H1 (cell line): Measurements from ENCODE around the gene NPFFR2. TPM values are rescaled to one million over a fixed set of nuclear protein-coding genes. Genes with fewer than 3 reads are reported as not detected.
A peak's percentile ranks its signal among the peaks of the same experiment; 100 is the strongest.

Experiments
- CTCF ChIA-PET: fragments of 300-600 bp; sonication (Branson Sonifier 250); formaldehyde crosslinking; loops from one replicate; lab custom pipeline; 2021; ENCODE audit not compliant: partially characterized antibody; lab: Charles Lee
- POLR2A ChIA-PET: fragments of 300-600 bp; sonication (Branson Sonifier 250); formaldehyde crosslinking; loops from one replicate; lab custom pipeline; 2021; ENCODE audit warnings: inconsistent platforms; ENCODE audit not compliant: partially characterized antibody; lab: Charles Lee
- DNase-seq, 2 experiments: peaks; one replicate each; pipeline versions ENCODE4 v3.0.0 to v3.0.0-alpha.2; 2010 to 2022; ENCODE audit warnings: low spot score in 2 of 2, low read depth in 1 of 2, mixed read lengths in 1 of 2
- FAIRE-seq: peaks from 2 replicates; lab custom pipeline; 2011; peaks lifted over from hg19 to GRCh38; lab: Jason Lieb, UNC
- H2AFZ ChIP-seq: 2 replicates; pipeline ENCODE4 v1.8.1; 2012; ENCODE audit warnings: low read length, inconsistent platforms
- H2AK5ac ChIP-seq: 2 replicates; pipeline ENCODE4 v1.6.1; 2013; ENCODE audit warnings: low read depth, low read length
- H2BK120ac ChIP-seq: replicated peaks from 2 replicates; pipeline ENCODE3; 2013; ENCODE audit warnings: low read depth, low read length, inconsistent platforms
- H2BK12ac ChIP-seq: 2 replicates; pipeline ENCODE4 v1.6.1; 2013; ENCODE audit warnings: low read depth, low read length
- H2BK15ac ChIP-seq: 2 replicates; pipeline ENCODE4 v1.6.1; 2013; ENCODE audit warnings: low read length
- H2BK20ac ChIP-seq: 2 replicates; pipeline ENCODE4 v1.6.1; 2013; ENCODE audit warnings: low read length
- H2BK5ac ChIP-seq: 2 replicates; pipeline ENCODE4 v1.6.1; 2013; ENCODE audit warnings: low read depth, low read length
- H3K14ac ChIP-seq: 2 replicates; pipeline ENCODE4 v1.6.1; 2013; ENCODE audit warnings: inconsistent platforms; ENCODE audit not compliant: insufficient read length
- H3K18ac ChIP-seq: 2 replicates; pipeline ENCODE4 v1.6.1; 2013; ENCODE audit warnings: low read length; ENCODE audit errors: extremely low read depth
- H3K23ac ChIP-seq: 2 replicates; pipeline ENCODE4 v1.6.1; 2013; ENCODE audit warnings: inconsistent platforms; ENCODE audit not compliant: insufficient read length
- H3K23me2 ChIP-seq: 2 replicates; pipeline ENCODE4 v1.6.1; 2013; ENCODE audit warnings: low read depth, low read length
- H3K27ac ChIP-seq: 2 replicates; pipeline ENCODE4 v1.6.1; 2011; ENCODE audit warnings: low read depth, low read length, inconsistent platforms
- H3K27me3 ChIP-seq, 4 experiments: replicated peaks in 1 of 4; 1 replicate in 1 of 4; 2 replicates in 3 of 4; pipeline versions ENCODE4 v1.6.1 to v1.8.1; 2011 to 2013; ENCODE audit warnings: low read length in 3 of 4, mild to moderate bottlenecking in 3 of 4, inconsistent platforms in 2 of 4, mixed read lengths in 2 of 4, moderate library complexity in 1 of 4; ENCODE audit not compliant: control insufficient read depth in 3 of 4, insufficient read depth in 3 of 4; ENCODE audit errors: extremely low read depth in 1 of 4
- H3K36me3 ChIP-seq, 4 experiments: 2 replicates each; pipeline versions ENCODE4 v1.6.1 to v1.8.1; 2011 to 2013; ENCODE audit warnings: mild to moderate bottlenecking in 4 of 4, low read length in 3 of 4, moderate library complexity in 2 of 4, control low read depth in 1 of 4, inconsistent platforms in 1 of 4; ENCODE audit not compliant: insufficient read depth in 4 of 4, control insufficient read depth in 2 of 4
- H3K4ac ChIP-seq: replicated peaks from 2 replicates; pipeline ENCODE3; 2013; ENCODE audit warnings: low read length, low read depth, mixed read lengths, inconsistent platforms; ENCODE audit not compliant: insufficient read length
- H3K4me1 ChIP-seq, 4 experiments: replicated peaks in 1 of 4; 1 replicate in 1 of 4; 2 replicates in 3 of 4; pipeline versions ENCODE4 v1.6.1 to v1.8.1; 2011 to 2013; ENCODE audit warnings: low read length in 3 of 4, inconsistent platforms in 2 of 4, mixed read lengths in 1 of 4; ENCODE audit not compliant: insufficient read depth in 4 of 4, control insufficient read depth in 3 of 4
- H3K4me2 ChIP-seq, 2 experiments: 2 replicates each; pipeline versions ENCODE4 v1.6.1 to v1.8.1; 2011 to 2013; ENCODE audit warnings: low read depth in 2 of 2, low read length in 2 of 2, control low read depth in 1 of 2, inconsistent platforms in 1 of 2, mild to moderate bottlenecking in 1 of 2; ENCODE audit not compliant: insufficient read depth in 1 of 2
- H3K4me3 ChIP-seq, 4 experiments: fragments of 200-600, 300-600 bp in 1 of 4; sonication (generic), shearing (Covaris generic), sonication (Bioruptor Twin) in 1 of 4; 2 replicates each; pipeline versions ENCODE4 v1.5.1 to v1.8.1; 2011 to 2016; ENCODE audit warnings: low read length in 4 of 4, low read depth in 3 of 4, control low read depth in 2 of 4, inconsistent platforms in 2 of 4, mild to moderate bottlenecking in 2 of 4, mixed read lengths in 1 of 4, moderate library complexity in 1 of 4; ENCODE audit not compliant: insufficient read depth in 2 of 4; ENCODE audit errors: extremely low read depth in 1 of 4
- H3K56ac ChIP-seq: replicated peaks from 2 replicates; pipeline ENCODE3; 2013; ENCODE audit warnings: low read depth, mild to moderate bottlenecking, mixed read lengths, low read length, inconsistent platforms; ENCODE audit not compliant: insufficient read length
- H3K79me1 ChIP-seq: 2 replicates; pipeline ENCODE4 v1.6.1; 2013; ENCODE audit warnings: low read depth, low read length, control low read depth
- H3K79me2 ChIP-seq, 2 experiments: 2 replicates each; pipeline versions ENCODE4 v1.6.1 to v1.8.1; 2012 to 2013; ENCODE audit warnings: low read length in 2 of 2, mild to moderate bottlenecking in 2 of 2, inconsistent platforms in 1 of 2; ENCODE audit not compliant: insufficient read depth in 2 of 2, control insufficient read depth in 1 of 2
- H3K9ac ChIP-seq, 4 experiments: replicated peaks in 1 of 4; 1 replicate in 1 of 4; 2 replicates in 3 of 4; pipeline versions ENCODE4 v1.6.1 to v1.8.1; 2011 to 2013; ENCODE audit warnings: low read depth in 3 of 4, low read length in 3 of 4, control low read depth in 2 of 4, mild to moderate bottlenecking in 2 of 4, moderate library complexity in 2 of 4, inconsistent platforms in 1 of 4; ENCODE audit errors: extremely low read depth in 1 of 4
- H3K9me3 ChIP-seq, 2 experiments: 2 replicates each; pipeline versions ENCODE4 v1.6.1 to v1.8.1; 2012 to 2013; ENCODE audit warnings: mild to moderate bottlenecking in 2 of 2, moderate library complexity in 2 of 2, control low read depth in 1 of 2, inconsistent platforms in 1 of 2, low read depth in 1 of 2, low read length in 1 of 2, mixed read lengths in 1 of 2; ENCODE audit not compliant: insufficient read depth in 2 of 2
- H4K20me1 ChIP-seq, 2 experiments: replicated peaks in 1 of 2; 2 replicates each; pipeline versions ENCODE3 to v1.8.1; 2011 to 2013; ENCODE audit warnings: inconsistent platforms in 2 of 2, low read length in 2 of 2, mild to moderate bottlenecking in 1 of 2; ENCODE audit not compliant: insufficient read depth in 2 of 2, control insufficient read depth in 1 of 2
- H4K5ac ChIP-seq: 2 replicates; pipeline ENCODE4 v1.6.1; 2013; ENCODE audit warnings: low read length, low read depth, mixed read lengths, inconsistent platforms; ENCODE audit not compliant: insufficient read length
- H4K8ac ChIP-seq: 2 replicates; pipeline ENCODE4 v1.8.0; 2013; ENCODE audit warnings: mild to moderate bottlenecking, moderate library complexity, low read length, inconsistent platforms; ENCODE audit not compliant: insufficient read depth; ENCODE audit errors: extremely low read depth
- H4K91ac ChIP-seq: replicated peaks from 2 replicates; pipeline ENCODE3; 2013; ENCODE audit warnings: low read length, mixed read lengths, inconsistent platforms; ENCODE audit not compliant: insufficient read length
- BACH1 ChIP-seq: IDR thresholded peaks from 2 replicates; pipeline ENCODE4 v1.6.1; 2012; ENCODE audit warnings: low read length, improper control_type of control experiment
- FOSL1 ChIP-seq: IDR thresholded peaks from 2 replicates; pipeline ENCODE4 v1.6.1; 2011; ENCODE audit warnings: mild to moderate bottlenecking, low read depth, low read length, moderate library complexity; ENCODE audit not compliant: insufficient read depth
- RXRA ChIP-seq: IDR thresholded peaks from 2 replicates; pipeline ENCODE4 v1.6.1; 2011; ENCODE audit warnings: low read depth, mild to moderate bottlenecking, low read length, moderate library complexity; ENCODE audit not compliant: insufficient read depth
- SAP30 ChIP-seq: fragments of 300-600 bp; sonication (generic); IDR thresholded peaks from 2 replicates; pipeline ENCODE4 v1.7.1; 2012; ENCODE audit warnings: low read length, moderate library complexity, mild to moderate bottlenecking, inconsistent platforms; ENCODE audit not compliant: insufficient read depth, insufficient replicate concordance
- SIRT6 ChIP-seq: IDR thresholded peaks from one replicate; pipeline ENCODE4 v1.7.1; 2012; ENCODE audit warnings: low read length, inconsistent platforms
- WGBS, 2 experiments: shearing (Covaris generic) in 1 of 2; methylation state at CpG; one replicate each; pipeline versions ENCODE4 v1.1.6 to v1.1.7; 2013 to 2015; ENCODE audit warnings: low lambda C conversion rate in 2 of 2, mixed read lengths in 2 of 2, inconsistent platforms in 1 of 2, low coverage in 1 of 2, missing lambda C conversion rate in 1 of 2; ENCODE audit not compliant: insufficient replicate concordance in 2 of 2, insufficient coverage in 1 of 2, insufficient read length in 1 of 2; ENCODE audit errors: extremely low coverage in 1 of 2, missing lambda C conversion rate in 1 of 2; 5-methylcytosine and 5-hydroxymethylcytosine counted together
- long read RNA-seq, 2 experiments: library from RNA in 1 of 2; library from capped mRNA in 1 of 2; stranded (forward); transcript quantifications; one replicate each; pipeline ENCODE4 v2.0.0, GENCODE V29; 2021; ENCODE audit warnings: inconsistent platforms in 1 of 2
- polyA minus RNA-seq, 3 experiments: library from RNA; depleted of rRNA, polyadenylated mRNA; stranded (reverse); fragments of >200 nt; gene quantifications; 1 replicate in 2 of 3; 2 replicates in 1 of 3; pipeline ENCODE4 v1.2.3, GENCODE V29; 2011
- polyA plus RNA-seq, 7 experiments: library from polyadenylated mRNA; depleted of rRNA in 3 of 7; stranded (reverse) in 5 of 7; unstranded in 2 of 7; fragments of >200 nt in 5 of 7; fragments of 200-250 nt in 2 of 7; gene quantifications; 1 replicate in 5 of 7; 2 replicates in 1 of 7; 4 replicates in 1 of 7; pipeline versions ENCODE4 v1.2.1 to v1.2.3, GENCODE V29; 2011 to 2013; ENCODE audit warnings: missing spikeins in 2 of 7, mixed read lengths in 2 of 7
- total RNA-seq: library from RNA; stranded (reverse); fragmentation: NEBNext Ultra II Directional; extraction: Animal tissue kit (Norgen Biotek cat#: 25700); gene quantifications from 2 replicates; pipeline ENCODE4 v1.2.1, GENCODE V29; 2021

NPFFR2 gene
- total RNA-seq: 0.26 TPM in 1 of 2 replicates, not detected in the other
- polyA plus RNA-seq (2011; rRNA removed): 0.53 TPM in 1 of 2 replicates, not detected in the other
- polyA plus RNA-seq (2011; cell fraction: cytosol; rRNA removed): 0.14 TPM
- 0.17 TPM for polyA plus RNA-seq (2011; cell fraction: nucleus; rRNA removed)
- 0.31 to 0.46 TPM (median 0.37 TPM) in 3 of 4 replicates, not detected in the other for polyA plus RNA-seq (2012, experiment 1 of 2)
- 0.20 TPM for polyA plus RNA-seq (2012, experiment 2 of 2)
- polyA plus RNA-seq (2013, experiment 1 of 2): 12.2 TPM
- polyA plus RNA-seq (2013, experiment 2 of 2): 14.3 TPM
- 0.46 and 0.91 TPM in 2 replicates for polyA minus RNA-seq (2011; rRNA and poly(A)+ RNA removed)
- polyA minus RNA-seq (2011; cell fraction: cytosol; rRNA and poly(A)+ RNA removed): not detected
- polyA minus RNA-seq (2011; cell fraction: nucleus; rRNA and poly(A)+ RNA removed): not detected
- long read RNA-seq, experiment 1, partial matches to known transcripts: 0 of 1 reads
- long read RNA-seq, experiment 1, other reads (novel, unspliced or antisense): 0 of 1 reads
- long read RNA-seq, experiment 2: 0 reads

DNA sequence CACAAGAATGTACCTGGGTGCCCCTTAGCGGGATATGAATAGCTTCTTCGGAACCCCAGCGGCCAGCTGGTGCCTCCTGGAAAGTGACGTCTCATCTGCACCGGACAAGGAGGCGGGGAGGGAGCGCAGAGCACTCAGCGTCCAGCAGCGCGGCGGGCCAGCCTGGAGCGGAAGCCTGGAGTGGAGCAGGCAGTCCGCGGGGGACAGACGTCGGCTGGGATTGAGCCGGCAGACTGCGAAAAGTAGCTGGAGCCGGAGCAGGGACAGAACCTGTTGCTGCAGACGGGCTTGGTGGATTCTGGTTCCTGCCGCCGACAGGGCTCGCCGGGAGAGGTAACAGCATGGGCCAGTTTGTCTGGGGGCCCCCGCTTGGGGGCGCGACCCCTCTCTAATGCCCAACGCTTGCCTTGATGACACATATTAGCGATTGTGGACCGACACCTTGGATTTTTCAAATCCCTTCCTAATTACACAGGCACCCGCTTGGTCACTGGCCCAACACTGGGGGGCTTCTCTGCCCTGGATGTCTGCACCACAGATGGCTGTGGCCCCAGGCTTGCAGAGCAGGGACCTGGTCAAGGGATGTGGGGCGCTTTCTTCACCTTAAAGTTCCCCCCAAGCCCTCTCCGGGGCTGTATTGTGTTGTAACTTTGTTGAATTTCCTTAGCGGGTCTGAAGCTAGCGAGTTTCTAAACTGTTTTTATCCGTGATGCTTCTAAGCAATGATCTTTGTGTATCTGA lies at the start of gene NPFFR2:
Gene NPFFR2 (plus strand): TSS at position 133 of the 741 bp plus-strand sequence. CDS start 96,592 bp downstream, outside the sequence.
- no peaks in the 10 kb centered on the region; a peak in 1 of 7 replicates for H3K27me3 ChIP-seq
- 87% methylated on average over 36 of the region's 36 CpGs; no CpG with 5 or more reads in 1 of the 2 experiments for WGBS, 2 experiments
- H2AFZ ChIP-seq: peak within 1 kb of the TSS; percentile 54
- FAIRE-seq (no peak), DNase-seq (peak; percentile 29 to 46)
- 0 out of 2 replicates have a peak within 1 kb of the TSS, but pooled peaks have one; percentile 4 for H4K8ac ChIP-seq
- ChIA-PET POLR2A (no interaction called here), CTCF (interaction anchor here (0.6 to 1.3 kb wide), 7 partner anchors 16 to 259 kb away, joined by 3 to 5 read pairs (median 3); no protein-coding TSS in a partner anchor)
- H3K36me3 ChIP-seq: no peaks in the 10 kb centered on the region
- H3K23me2 ChIP-seq: peaks cover 6% of the 10 kb centered on the region; the same call in 1 of the 2 replicates
- H3K18ac ChIP-seq: peak within 1 kb of the TSS; percentile 85; the same call in 1 of the 2 replicates
- H3K27ac ChIP-seq: no peak within 1 kb of the TSS
- peak within 1 kb of the TSS; percentile 56; the same call in 1 of the 2 replicates for H2BK5ac ChIP-seq
- no peak within 1 kb of the TSS for H2BK120ac ChIP-seq
- H4K91ac ChIP-seq: no peak within 1 kb of the TSS
- H2AK5ac ChIP-seq: no peak within 1 kb of the TSS
- no peak within 1 kb of the TSS for H3K9ac ChIP-seq
- peak within 1 kb of the TSS; percentile 33; the same call in 1 of the 2 replicates for H2BK12ac ChIP-seq
- H3K4me1 ChIP-seq: 0 out of 7 replicates have a peak, but pooled peaks cover 0 to 2% (median 0%) of the 10 kb centered on the region in 4 experiments
- H3K4ac ChIP-seq: no peak within 1 kb of the TSS
- no peak within 1 kb of the TSS for H3K23ac ChIP-seq
- H3K4me3 ChIP-seq: peak within 1 kb of the TSS in 2 of 4 experiments; percentile 18 to 34; a peak in 2 of 8 replicates
- H4K5ac ChIP-seq: no peak within 1 kb of the TSS
- no peaks in the 10 kb centered on the region for H3K79me2 ChIP-seq
- no peak within 1 kb of the TSS for H2BK20ac ChIP-seq
- TF ChIP-seq SAP30: no peak
- no peak for TF ChIP-seq BACH1
- no peak for TF ChIP-seq SIRT6
- no peak for TF ChIP-seq RXRA
- no peak for TF ChIP-seq FOSL1
- peak within 1 kb of the TSS in 1 of 2 experiments; percentile 93; a peak in 2 of 4 replicates for H3K4me2 ChIP-seq
- no peaks in the 10 kb centered on the region for H3K9me3 ChIP-seq
- H3K14ac ChIP-seq: no peak within 1 kb of the TSS
- H3K79me1 ChIP-seq: no peaks in the 10 kb centered on the region
- H2BK15ac ChIP-seq: no peak within 1 kb of the TSS; the same call in 1 of the 2 replicates
- H3K56ac ChIP-seq: no peak within 1 kb of the TSS
- no peaks in the 10 kb centered on the region for H4K20me1 ChIP-seq
